Calu3 (cell line): ENCODE results near the gene IGFL3. TPM values are rescaled to one million over a fixed set of nuclear protein-coding genes. Genes with fewer than 3 reads are reported as not detected.

Experiments
- BruUV-seq: library from RNA; stranded (reverse); fragments of 400-500 nt; replicated peaks from 2 replicates; lab custom pipeline; 2021; lab: Mats Ljungman, UMichigan
- CTCF ChIA-PET: fragments of 300-600 bp; sonication (Branson Sonifier 250); formaldehyde crosslinking; loops from one replicate; lab custom pipeline; 2022; ENCODE audit warnings: antibody characterized with exemption; lab: Charles Lee
- DNase-seq: peaks from one replicate; pipeline ENCODE4 v3.0.0; 2022
- H3K27ac Mint-ChIP-seq: one replicate; pipeline ENCODE4 v1.8.0; 2022; ENCODE audit warnings: mixed read lengths; ENCODE audit not compliant: unreplicated experiment
- H3K27me3 Mint-ChIP-seq: one replicate; pipeline ENCODE4 v1.8.0; 2022; ENCODE audit warnings: mixed read lengths; ENCODE audit not compliant: unreplicated experiment
- H3K36me3 Mint-ChIP-seq: one replicate; pipeline ENCODE4 v1.8.0; 2022; ENCODE audit warnings: mild to moderate bottlenecking, moderate library complexity, mixed read lengths; ENCODE audit not compliant: insufficient read depth, unreplicated experiment
- H3K4me1 Mint-ChIP-seq: one replicate; pipeline ENCODE4 v1.8.0; 2022; ENCODE audit warnings: mild to moderate bottlenecking, low read depth, mixed read lengths; ENCODE audit not compliant: unreplicated experiment
- H3K4me3 Mint-ChIP-seq: one replicate; pipeline ENCODE4 v1.8.0; 2022; ENCODE audit warnings: mild to moderate bottlenecking, low read depth, moderate library complexity, mixed read lengths; ENCODE audit not compliant: unreplicated experiment
- H3K9me3 Mint-ChIP-seq: one replicate; pipeline ENCODE4 v1.8.0; 2022; ENCODE audit warnings: low read depth, mixed read lengths; ENCODE audit not compliant: unreplicated experiment
- CTCF ChIP-seq: fragments of 200-600 bp; IDR thresholded peaks from one replicate; pipeline ENCODE4 v1.8.0; 2022; ENCODE audit warnings: antibody characterized with exemption; ENCODE audit not compliant: unreplicated experiment
- intact Hi-C: fragments of 100-400 bp; cut with micrococcal nuclease; formaldehyde crosslinking; loops from one replicate; pipeline ENCODE4 v1.10.0; 2022; ENCODE audit not compliant: unreplicated experiment
- total RNA-seq: library from RNA; stranded (reverse); gene quantifications from 2 replicates; pipeline ENCODE4 v1.2.3, GENCODE V29; 2022

IGFL3 gene
- total RNA-seq, 1 experiment from 2014 or later, result not detected

GRCh38 chr19:46088101-46088500 is 36.4 kb downstream of the IGFL3 start:
- H3K9me3 Mint-ChIP-seq, result no peaks in the 10 kb centered on the region
- H3K27ac Mint-ChIP-seq, result no peak overlapping the region
- no peak for DNase-seq
- peaks cover 84% of the 10 kb centered on the region for H3K27me3 Mint-ChIP-seq
- BruUV-seq, result no TSS peak
- H3K4me3 Mint-ChIP-seq, result no peak overlapping the region
- intact Hi-C loops, result no loop called here
- CTCF ChIA-PET, result interaction anchor here (1.5 kb wide), 1 partner anchor 10 kb away, joined by 5 read pairs; no protein-coding TSS in a partner anchor
- no peak for TF ChIP-seq CTCF
- no peaks in the 10 kb centered on the region for H3K36me3 Mint-ChIP-seq
- H3K4me1 Mint-ChIP-seq, result no peaks in the 10 kb centered on the region

- H3K36me3 Mint-ChIP-seq, result no peaks in the 10 kb centered on the region
- no peak for DNase-seq
- H3K27me3 Mint-ChIP-seq, result peaks cover 100% of the 10 kb centered on the region
- no peaks in the 10 kb centered on the region for H3K9me3 Mint-ChIP-seq
- no peak overlapping the region for H3K27ac Mint-ChIP-seq
- intact Hi-C loops, result no loop called here
- no TSS peak for BruUV-seq
- no peaks in the 10 kb centered on the region for H3K4me1 Mint-ChIP-seq
- H3K4me3 Mint-ChIP-seq, result no peak overlapping the region
- CTCF ChIA-PET, result no interaction called here
- no peak for TF ChIP-seq CTCF
Observed at GRCh38 chr19:46085888-46086287, 38.6 kb downstream of the IGFL3 start.

- Mint-ChIP-seq H3K4me1 (peaks cover under 1% of the 10 kb centered on the region), H3K9me3 (no peaks in the 10 kb centered on the region), H3K27ac (no peak overlapping the region), H3K36me3 (no peaks in the 10 kb centered on the region), H3K4me3 (no peak overlapping the region), H3K27me3 (peaks cover 100% of the 10 kb centered on the region)
- no peak for DNase-seq
- no peak for TF ChIP-seq CTCF
- CTCF ChIA-PET, result interaction anchor here (1.3 to 2.3 kb wide), 3 partner anchors 106 to 182 kb away, joined by 3 to 16 read pairs (median 16); no protein-coding TSS in a partner anchor
- BruUV-seq, result no TSS peak
- intact Hi-C loops, result loop anchor here (1.0 kb wide), 2 partner anchors 107 to 183 kb away; no protein-coding TSS in a partner anchor
Observed at GRCh38 chr19:46082728-46083050, 41.8 kb downstream of the IGFL3 start.

GRCh38 chr19:46081928-46082727 is 42.4 kb downstream of the IGFL3 start:
- H3K27ac Mint-ChIP-seq, result no peak overlapping the region
- intact Hi-C loops, result loop anchor here (1.0 kb wide), 2 partner anchors 107 to 183 kb away; no protein-coding TSS in a partner anchor
- H3K36me3 Mint-ChIP-seq, result no peaks in the 10 kb centered on the region
- peaks cover 100% of the 10 kb centered on the region for H3K27me3 Mint-ChIP-seq
- BruUV-seq, result no TSS peak
- peaks cover 7% of the 10 kb centered on the region for H3K4me1 Mint-ChIP-seq
- CTCF ChIA-PET, result interaction anchor here (0.7 to 2.3 kb wide), 4 partner anchors 92 to 183 kb away, joined by 3 to 16 read pairs (median 10); no protein-coding TSS in a partner anchor
- no peak overlapping the region for H3K4me3 Mint-ChIP-seq
- DNase-seq, result peak; percentile 66
- H3K9me3 Mint-ChIP-seq, result no peaks in the 10 kb centered on the region
- TF ChIP-seq CTCF, result peak; percentile 69
